Karpas-422 (cell line): ENCODE data around the gene ARMC7. TPM values are rescaled to one million over a fixed set of nuclear protein-coding genes. Genes with fewer than 3 reads are reported as not detected.
A peak's percentile ranks its signal among the peaks of the same experiment; 100 is the strongest.

Source experiments
- DNase-seq: peaks from one replicate; pipeline ENCODE4 v3.0.0-alpha.2; 2015
- H2AFZ ChIP-seq: fragments of 200-600 bp; sonication (generic); 2 replicates; pipeline ENCODE4 v1.6.1; 2014; ENCODE audit warnings: antibody characterized with exemption, low read length, mixed read lengths
- H3K27ac ChIP-seq: fragments of 200-600 bp; sonication (generic); 2 replicates; pipeline ENCODE4 v1.5.1; 2014; ENCODE audit warnings: mild to moderate bottlenecking, low read length, moderate library complexity
- H3K27me3 ChIP-seq: fragments of 200-600 bp; sonication (generic); 2 replicates; pipeline ENCODE4 v1.6.1; 2014; ENCODE audit warnings: low read length, mixed read lengths
- H3K36me3 ChIP-seq: fragments of 200-600 bp; sonication (generic); 2 replicates; pipeline ENCODE4 v1.6.1; 2014; ENCODE audit warnings: low read length, mixed read lengths; ENCODE audit not compliant: insufficient read depth
- H3K4me1 ChIP-seq: fragments of 200-600 bp; sonication (generic); 2 replicates; pipeline ENCODE4 v1.6.1; 2014; ENCODE audit warnings: mild to moderate bottlenecking, low read length, mixed read lengths
- H3K4me2 ChIP-seq: fragments of 200-600 bp; sonication (generic); 2 replicates; pipeline ENCODE4 v1.6.1; 2014; ENCODE audit warnings: low read length, low read depth, mild to moderate bottlenecking; ENCODE audit not compliant: poor library complexity, severe bottlenecking
- H3K4me3 ChIP-seq: fragments of 200-600 bp; sonication (generic); 2 replicates; pipeline ENCODE4 v1.5.1; 2014; ENCODE audit warnings: mild to moderate bottlenecking, antibody characterized with exemption, low read length, mixed read lengths
- H3K79me2 ChIP-seq: fragments of 200-600 bp; sonication (generic); 2 replicates; pipeline ENCODE4 v1.6.1; 2014; ENCODE audit warnings: mild to moderate bottlenecking, low read length, mixed read lengths
- H3K9ac ChIP-seq: fragments of 200-600 bp; sonication (generic); 2 replicates; pipeline ENCODE4 v1.6.0; 2014; ENCODE audit warnings: low read length
- H3K9me2 ChIP-seq: fragments of 200-600 bp; sonication (generic), shearing (Covaris generic); replicated peaks from 2 replicates; pipeline ENCODE4 v1.6.0; 2014; ENCODE audit warnings: mild to moderate bottlenecking, low read length, moderate library complexity; ENCODE audit not compliant: insufficient read depth
- H3K9me3 ChIP-seq: fragments of 300-700, 200-600 bp; sonication (generic); 2 replicates; pipeline ENCODE4 v1.6.1; 2014; ENCODE audit warnings: low read length, mixed read lengths
- H4K20me1 ChIP-seq: fragments of 200-600 bp; sonication (generic); 2 replicates; pipeline ENCODE4 v1.6.1; 2014; ENCODE audit warnings: mild to moderate bottlenecking, antibody characterized with exemption, low read length, low read depth; ENCODE audit not compliant: insufficient read depth
- total RNA-seq: library from RNA; depleted of rRNA; stranded (reverse); fragments of >200 nt; shearing (Covaris generic); gene quantifications from 2 replicates; pipeline ENCODE4 v1.2.3, GENCODE V29; 2014; ENCODE audit warnings: low replicate concordance

Gene ARMC7
- total RNA-seq, 1 experiment from 2014 or later = 6.1 TPM

GRCh38 chr17:75146592-75146991 is 36.8 kb downstream of the ARMC7 start:
- peaks cover 53% of the 10 kb centered on the region for H3K79me2 ChIP-seq
- H3K4me2 ChIP-seq = no peak overlapping the region

GRCh38 chr17:75147878-75148546 is 38.2 kb downstream of the ARMC7 start:
- no peak for DNase-seq
- no peak overlapping the region for H3K9ac ChIP-seq
- no peaks in the 10 kb centered on the region for H3K9me2 ChIP-seq
- H4K20me1 ChIP-seq = peaks cover 14% of the 10 kb centered on the region; the same call in 1 of the 2 replicates
- H2AFZ ChIP-seq = no peak overlapping the region
- H3K9me3 ChIP-seq = no peaks in the 10 kb centered on the region
- peaks cover 13% of the 10 kb centered on the region for H3K4me1 ChIP-seq
- no peak overlapping the region for H3K4me3 ChIP-seq
- peaks cover 51% of the 10 kb centered on the region for H3K36me3 ChIP-seq
- no peak overlapping the region for H3K4me2 ChIP-seq
- H3K27ac ChIP-seq = no peak overlapping the region
- H3K79me2 ChIP-seq = peaks cover 65% of the 10 kb centered on the region
- H3K27me3 ChIP-seq = no peaks in the 10 kb centered on the region

More at GRCh38 chr17:75146592-75146991, 36.8 kb downstream of the ARMC7 start:
- peaks cover 8% of the 10 kb centered on the region; the same call in 1 of the 2 replicates for H4K20me1 ChIP-seq
- no peak overlapping the region for H2AFZ ChIP-seq
- peaks cover 56% of the 10 kb centered on the region for H3K36me3 ChIP-seq
- H3K4me1 ChIP-seq = no peaks in the 10 kb centered on the region
- no peak overlapping the region for H3K9ac ChIP-seq
- H3K9me3 ChIP-seq = no peaks in the 10 kb centered on the region
- H3K4me3 ChIP-seq = no peak overlapping the region
- no peaks in the 10 kb centered on the region for H3K9me2 ChIP-seq
- no peaks in the 10 kb centered on the region for H3K27me3 ChIP-seq
- H3K27ac ChIP-seq = no peak overlapping the region
- DNase-seq = no peak

GRCh38 chr17:75151930-75152329 is 42.2 kb downstream of the ARMC7 start:
- DNase-seq = peak; percentile 62
- peak overlapping the region; percentile 97; the same call in 1 of the 2 replicates for H3K9ac ChIP-seq

GRCh38 chr17:75152523-75152921 is 42.8 kb downstream of the ARMC7 start:
- H3K27me3 ChIP-seq = no peaks in the 10 kb centered on the region
- H3K4me3 ChIP-seq = peak overlapping the region; percentile 90

More at GRCh38 chr17:75151930-75152329, 42.2 kb downstream of the ARMC7 start:
- Histone ChIP-seq H3K27me3 (no peaks in the 10 kb centered on the region), H3K9me2 (no peaks in the 10 kb centered on the region), H3K36me3 (peaks cover 26% of the 10 kb centered on the region), H3K4me2 (peak overlapping the region; percentile 95), H3K9me3 (no peaks in the 10 kb centered on the region), H3K27ac (0 out of 2 replicates have a peak overlapping the region, but pooled peaks have one; percentile 2), H3K4me3 (peak overlapping the region; percentile 90), H4K20me1 (peaks cover 22% of the 10 kb centered on the region; the same call in 1 of the 2 replicates), H2AFZ (no peak overlapping the region), H3K4me1 (peaks cover 23% of the 10 kb centered on the region), H3K79me2 (peaks cover 68% of the 10 kb centered on the region)

GRCh38 chr17:75152922-75153779 is 43.4 kb downstream of the ARMC7 start:
- Histone ChIP-seq H3K9ac (peak overlapping the region; percentile 97), H3K4me1 (peaks cover 23% of the 10 kb centered on the region), H4K20me1 (peaks cover 22% of the 10 kb centered on the region; the same call in 1 of the 2 replicates), H3K4me3 (peak overlapping the region; percentile 90), H3K36me3 (peaks cover 14% of the 10 kb centered on the region), H3K79me2 (peaks cover 59% of the 10 kb centered on the region), H3K27me3 (no peaks in the 10 kb centered on the region), H3K4me2 (peak overlapping the region; percentile 95), H2AFZ (no peak overlapping the region), H3K9me3 (no peaks in the 10 kb centered on the region), H3K9me2 (no peaks in the 10 kb centered on the region), H3K27ac (peak overlapping the region; percentile 51)
- peak; percentile 83 for DNase-seq

More at GRCh38 chr17:75152523-75152921, 42.8 kb downstream of the ARMC7 start:
- Histone ChIP-seq H3K9me2 (no peaks in the 10 kb centered on the region), H3K79me2 (peaks cover 64% of the 10 kb centered on the region), H3K4me1 (peaks cover 23% of the 10 kb centered on the region), H3K36me3 (peaks cover 20% of the 10 kb centered on the region), H3K27ac (peak overlapping the region; percentile 1; the same call in 1 of the 2 replicates), H3K4me2 (peak overlapping the region; percentile 95), H4K20me1 (peaks cover 22% of the 10 kb centered on the region; the same call in 1 of the 2 replicates), H2AFZ (no peak overlapping the region), H3K9me3 (no peaks in the 10 kb centered on the region), H3K9ac (peak overlapping the region; percentile 97)
- no peak for DNase-seq

- H3K9me2 ChIP-seq = no peaks in the 10 kb centered on the region
- DNase-seq = peak; percentile 70
- H3K36me3 ChIP-seq = peaks cover 7% of the 10 kb centered on the region; the same call in 1 of the 2 replicates
- H3K9ac ChIP-seq = peak overlapping the region; percentile 97
- H3K4me3 ChIP-seq = peak overlapping the region; percentile 90
- peaks cover 22% of the 10 kb centered on the region; the same call in 1 of the 2 replicates for H4K20me1 ChIP-seq
- H3K27me3 ChIP-seq = no peaks in the 10 kb centered on the region
- peak overlapping the region; percentile 95 for H3K4me2 ChIP-seq
- H3K4me1 ChIP-seq = peaks cover 23% of the 10 kb centered on the region
- H3K79me2 ChIP-seq = peaks cover 53% of the 10 kb centered on the region
- no peaks in the 10 kb centered on the region for H3K9me3 ChIP-seq
- H3K27ac ChIP-seq = peak overlapping the region; percentile 51
- H2AFZ ChIP-seq = no peak overlapping the region
These were observed 44.0 kb downstream of the ARMC7 start for GRCh38 chr17:75153780-75154194.

GRCh38 chr17:75154195-75155106 is 44.7 kb downstream of the ARMC7 start, which contains the start of gene JPT1:
JPT1 (minus strand) TSS chr17:75154512; CDS start chr17:75154397, 115 bp downstream.
- Histone ChIP-seq H3K4me3 (peak within 1 kb of the TSS; percentile 90), H3K79me2 (peaks cover 48% of the 10 kb centered on the region), H3K4me2 (peak within 1 kb of the TSS; percentile 95), H3K9ac (peak within 1 kb of the TSS; percentile 97), H3K36me3 (peaks cover 6% of the 10 kb centered on the region; the same call in 1 of the 2 replicates), H3K27ac (peak within 1 kb of the TSS; percentile 59), H3K9me3 (no peaks in the 10 kb centered on the region), H2AFZ (peak within 1 kb of the TSS; percentile 79), H3K9me2 (no peaks in the 10 kb centered on the region), H4K20me1 (peaks cover 22% of the 10 kb centered on the region; the same call in 1 of the 2 replicates), H3K27me3 (no peaks in the 10 kb centered on the region), H3K4me1 (peaks cover 23% of the 10 kb centered on the region)
- DNase-seq = peak; percentile 100
